Measurements from ENCODE around the gene MTMR4.

GRCh38 chr17:58488428-58488890 lies 26.0 kb downstream of the MTMR4 start:
- no peak for TF ChIP-seq POLR2A (IDR thresholded peaks at IDR 0.05; ENCODE audit: low read length)
- no peak for TF ChIP-seq GATA1 (IDR thresholded peaks at IDR 0.05; ENCODE audit: low read depth, low read length)

Measured in erythroblast (primary cell).